Retina (tissue), 1 donor: Measurements from ENCODE around the gene PEAK1.
"Not testable (repeated sequence)": the region's sequence is repeated elsewhere in the genome, so short reads cannot be mapped to it uniquely, and the experiment has no call there.

Experiments
- DNase-seq: peaks from one replicate; pipeline ENCODE4 v3.0.0-alpha.2; 2016

PEAK1 gene

DNA sequence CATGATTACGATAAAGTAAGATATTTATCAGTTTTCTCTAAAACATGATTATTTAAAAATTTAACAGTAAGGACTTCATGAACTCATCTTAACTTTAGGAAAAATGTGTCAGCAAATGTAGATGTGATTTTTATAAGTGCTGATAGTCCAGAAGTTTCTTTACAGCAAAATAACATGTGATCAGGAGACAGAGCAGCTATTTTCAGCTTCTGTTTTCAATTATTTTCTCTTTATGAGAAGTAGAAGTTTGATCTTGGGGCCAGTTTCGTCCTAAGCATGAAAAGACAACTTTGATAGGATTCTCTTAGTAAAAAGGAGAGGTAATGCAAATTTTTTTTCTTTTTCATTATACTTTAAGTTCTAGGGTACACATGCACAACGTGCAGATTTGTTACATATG is 252.5 kb downstream of the PEAK1 start:
- no peak for DNase-seq

DNA sequence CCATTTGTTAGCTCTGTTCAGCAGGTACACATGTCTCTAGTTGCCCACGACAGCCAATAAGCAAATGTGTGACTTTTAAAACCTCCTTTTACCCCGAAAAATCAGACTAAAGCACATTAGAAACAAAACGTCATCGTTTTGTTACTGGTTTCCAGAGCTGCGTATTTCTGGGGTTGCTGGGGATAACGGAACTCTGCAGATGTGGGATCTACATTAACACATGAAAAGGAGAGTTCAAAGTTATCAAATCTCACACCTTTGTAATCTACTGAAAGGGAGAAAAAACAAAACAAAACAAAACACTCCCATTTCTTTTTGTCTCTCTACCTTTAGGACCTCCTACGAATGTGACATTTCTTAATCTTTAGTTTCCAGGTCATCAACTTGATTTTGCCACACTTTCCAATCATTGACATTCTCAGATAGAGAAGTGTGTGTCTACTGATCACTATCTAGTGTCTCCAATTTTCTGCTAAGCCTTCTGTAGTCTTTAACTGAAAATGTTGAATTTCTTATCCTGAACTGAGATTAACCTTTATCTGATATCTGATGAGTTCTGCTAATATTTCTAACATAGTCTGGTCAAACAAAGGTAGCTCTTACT is 256.0 kb downstream of the PEAK1 start:
- no peak for DNase-seq

DNA sequence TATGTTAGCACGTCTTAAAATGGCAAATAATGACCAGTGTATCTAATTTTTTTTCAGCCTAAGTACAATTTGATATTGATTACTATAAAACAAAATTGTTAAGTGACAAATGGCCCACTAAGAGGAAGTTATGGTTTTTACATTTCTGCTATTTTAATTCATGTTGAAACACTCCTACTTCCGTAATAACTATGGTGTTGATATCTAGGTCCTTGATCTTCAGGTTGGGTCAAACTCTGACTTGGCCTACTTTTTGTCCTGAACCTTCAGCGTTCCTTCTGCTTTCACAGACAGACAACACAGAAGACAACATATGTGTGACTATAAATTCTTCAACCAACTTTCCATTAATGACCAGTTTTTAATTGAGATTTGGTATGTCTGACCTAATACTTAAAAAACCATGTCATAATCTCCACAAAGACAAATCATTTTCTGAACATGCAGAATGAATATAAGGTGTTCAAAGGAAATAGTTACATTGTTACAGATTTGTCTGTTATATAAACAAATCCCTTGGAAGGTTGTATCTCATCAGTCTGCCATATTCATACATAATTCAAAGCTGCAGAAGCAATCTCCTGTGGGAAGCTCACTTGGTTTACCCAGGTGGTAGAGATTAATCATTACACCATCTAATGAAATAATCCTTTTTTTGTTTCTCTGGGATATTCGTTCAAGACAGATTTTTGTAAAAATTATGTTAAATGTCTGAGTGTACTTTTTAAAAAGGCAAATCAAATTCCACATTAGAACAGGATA is 256.9 kb downstream of the PEAK1 start:
- no peak for DNase-seq

DNA sequence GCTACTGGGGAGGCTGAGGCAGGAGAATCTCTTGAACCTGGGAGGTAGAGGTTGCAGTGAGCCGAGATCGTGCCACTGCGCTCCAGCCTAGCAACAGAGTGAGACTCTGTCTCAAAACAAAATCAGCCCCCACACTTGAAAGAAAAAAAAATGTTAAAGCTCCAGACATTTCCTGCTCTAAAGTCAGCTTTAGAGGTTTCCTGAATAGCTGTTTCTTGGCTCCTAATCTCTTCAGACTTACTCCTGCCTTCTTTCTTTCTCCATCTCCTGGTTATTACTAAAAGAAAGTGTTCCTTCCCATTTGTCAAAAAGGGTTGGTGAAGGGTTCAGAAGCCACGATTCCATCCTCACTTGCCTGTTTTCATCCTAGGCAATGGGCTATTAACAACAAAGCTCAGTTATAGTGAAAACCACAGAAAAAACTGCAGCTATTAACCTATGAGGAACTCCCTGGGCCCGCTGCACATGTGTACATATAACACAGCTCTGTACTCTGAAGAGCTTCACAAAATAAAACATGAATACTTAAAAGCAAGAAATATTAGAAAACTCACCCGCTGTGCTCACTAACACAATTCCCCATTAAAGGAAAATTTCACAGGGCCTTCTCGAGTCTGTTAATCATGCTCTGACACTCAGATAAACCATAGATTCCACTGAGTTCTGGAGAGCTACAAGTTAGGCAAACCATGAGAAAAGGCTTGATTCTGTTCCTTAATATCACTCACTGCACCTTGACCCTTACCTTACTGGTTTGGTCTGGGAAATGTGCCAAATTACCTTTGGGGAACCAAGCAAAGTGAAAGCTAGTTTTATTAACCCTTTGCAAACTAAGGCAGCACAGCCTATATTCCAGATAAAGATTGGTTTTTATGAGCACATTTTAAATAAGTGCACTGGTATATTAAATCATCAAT is 259.1 kb downstream of the PEAK1 start:
- DNase-seq, result no peak

DNA sequence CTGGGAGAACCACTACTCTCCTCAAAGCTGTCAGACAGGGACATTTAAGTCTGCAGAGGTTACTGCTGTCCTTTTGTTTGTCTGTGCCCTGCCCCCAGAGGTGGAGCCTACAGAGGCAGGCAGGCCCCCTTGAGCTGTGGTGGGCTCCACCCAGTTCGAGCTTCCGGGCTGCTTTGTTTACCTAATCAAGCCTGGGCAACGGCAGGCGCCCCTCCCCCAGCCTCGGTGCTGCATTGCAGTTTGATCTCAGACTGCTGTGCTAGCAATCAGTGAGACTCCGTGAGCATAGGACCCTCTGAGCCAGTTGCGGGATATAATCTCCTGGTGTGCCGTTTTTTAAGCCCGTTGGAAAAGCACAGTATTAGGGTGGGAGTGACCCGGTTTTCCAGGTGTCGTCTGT is 263.9 kb downstream of the PEAK1 start:
- DNase-seq, result not testable (repeated sequence)

DNA sequence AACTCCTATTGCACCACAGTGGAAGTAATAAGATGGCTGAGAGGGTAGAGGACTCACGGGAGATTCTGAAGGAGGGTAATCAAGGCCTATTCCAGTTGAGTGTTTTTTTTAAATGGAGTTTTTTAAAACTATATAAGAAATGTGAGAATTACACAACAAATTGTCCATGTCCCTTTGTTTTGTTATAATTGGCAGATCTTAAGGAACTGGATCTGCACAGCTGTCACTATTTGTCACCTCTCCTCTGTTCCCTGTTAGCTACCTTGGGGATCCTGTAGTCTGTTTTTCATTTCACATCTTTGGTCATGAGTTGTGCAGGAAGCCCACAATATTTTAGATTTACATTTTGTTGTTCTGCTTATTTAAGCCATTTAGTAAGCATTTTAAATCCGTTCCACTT is 271.7 kb downstream of the PEAK1 start:
- no peak for DNase-seq

DNA sequence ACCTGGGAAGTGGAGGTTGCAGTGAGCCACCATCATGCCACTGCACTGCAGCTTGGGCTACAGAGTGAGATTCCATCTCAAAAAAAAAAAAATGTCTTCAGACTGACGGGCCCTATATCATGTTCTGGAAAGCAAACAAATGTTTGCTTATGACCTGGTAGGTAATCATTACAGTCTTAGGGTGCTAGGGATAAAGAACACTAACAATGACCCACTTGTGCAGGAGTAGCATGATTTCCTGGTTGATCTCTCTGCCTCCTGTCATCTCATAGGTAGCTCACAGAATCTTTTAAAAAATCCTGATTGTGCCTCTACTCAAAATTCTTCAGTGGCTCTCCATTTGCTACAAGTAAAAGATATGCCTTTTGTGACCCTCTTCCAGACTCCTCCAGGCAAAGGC is 274.5 kb downstream of the PEAK1 start:
- no peak for DNase-seq

DNA sequence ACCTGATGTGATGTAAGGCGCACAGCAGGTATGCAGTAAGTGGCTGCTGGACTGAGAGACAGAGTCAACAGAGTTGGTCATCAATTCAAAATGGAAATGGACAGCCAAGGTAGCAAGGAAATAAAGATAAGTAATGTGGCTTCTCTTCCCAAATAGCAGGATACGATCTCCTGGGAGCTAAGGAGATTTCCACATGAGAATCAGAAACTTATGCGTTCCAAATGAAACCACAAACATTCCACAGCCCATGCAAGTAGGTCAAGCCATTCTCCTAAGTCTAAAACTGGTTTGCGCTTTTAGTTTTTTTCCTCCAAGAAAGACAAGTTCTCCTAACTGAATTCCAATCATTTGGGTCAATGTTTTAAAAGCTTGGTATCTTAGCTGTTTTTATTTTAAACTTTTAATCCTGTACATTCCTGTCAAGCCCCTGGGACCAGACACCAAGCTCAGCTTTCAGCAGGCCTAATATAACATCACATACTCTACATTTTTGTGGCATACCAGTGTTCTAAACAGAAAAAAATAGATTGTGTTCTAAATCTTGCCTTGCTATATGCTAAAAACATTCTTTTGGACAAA is 275.3 kb downstream of the PEAK1 start:
- DNase-seq, result no peak

DNA sequence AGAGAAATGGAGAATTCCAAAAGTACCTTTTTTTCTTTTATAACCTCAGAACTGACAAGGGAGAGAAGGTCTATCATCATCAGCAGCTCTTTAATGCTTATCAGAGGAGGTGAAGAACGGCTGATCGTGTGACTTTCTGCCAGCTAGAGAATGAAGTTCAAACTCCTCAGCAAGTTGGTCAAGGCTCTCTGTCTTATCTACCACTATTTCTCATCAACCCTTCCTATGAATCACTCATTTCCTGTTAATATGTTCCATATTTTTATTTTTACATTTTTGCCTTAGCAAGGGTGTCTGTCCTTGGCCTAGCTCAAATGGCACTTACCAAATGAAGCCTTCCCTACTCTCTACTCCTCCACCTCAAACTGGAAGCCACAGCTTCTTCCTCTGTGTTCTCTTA is 275.9 kb downstream of the PEAK1 start:
- DNase-seq, result no peak

DNA sequence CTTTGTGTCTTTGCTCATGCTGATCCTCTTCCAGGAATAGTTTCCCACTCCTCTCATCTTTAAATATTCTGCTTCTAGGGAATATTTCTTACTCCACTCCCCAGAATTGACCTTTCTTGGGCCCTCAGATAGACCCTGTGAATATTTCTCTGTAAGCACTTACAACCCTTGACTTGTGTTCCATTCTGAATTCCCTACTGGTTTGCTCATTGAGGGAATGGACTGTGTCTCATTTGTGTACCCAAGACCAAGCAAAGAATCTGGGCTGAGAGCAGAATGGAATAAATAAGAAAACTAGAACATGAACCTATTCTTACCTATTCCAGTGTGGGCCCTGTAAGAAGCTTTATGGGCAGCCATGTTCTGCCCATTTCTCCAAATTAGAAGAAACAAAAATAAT is 276.3 kb downstream of the PEAK1 start:
- no peak for DNase-seq

DNA sequence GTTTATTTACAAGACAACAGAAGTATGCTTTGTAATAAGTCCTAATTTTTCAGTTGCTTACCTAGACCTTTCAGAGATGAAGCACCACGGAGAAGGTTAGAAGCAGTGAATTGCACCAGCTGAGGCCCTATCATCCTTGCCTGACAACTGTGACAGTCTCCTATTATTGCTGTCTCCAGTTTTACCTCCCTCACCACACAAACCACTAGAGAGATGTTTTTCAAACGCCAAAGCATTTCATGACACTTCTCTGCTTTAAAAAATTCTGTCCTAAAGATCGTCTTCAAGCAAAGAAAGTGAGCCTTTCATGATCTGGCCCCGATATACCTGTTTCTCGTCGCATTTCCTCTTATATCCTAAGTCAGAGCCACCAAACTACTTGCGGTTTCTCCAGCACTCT is 276.7 kb downstream of the PEAK1 start:
- DNase-seq, result no peak

DNA sequence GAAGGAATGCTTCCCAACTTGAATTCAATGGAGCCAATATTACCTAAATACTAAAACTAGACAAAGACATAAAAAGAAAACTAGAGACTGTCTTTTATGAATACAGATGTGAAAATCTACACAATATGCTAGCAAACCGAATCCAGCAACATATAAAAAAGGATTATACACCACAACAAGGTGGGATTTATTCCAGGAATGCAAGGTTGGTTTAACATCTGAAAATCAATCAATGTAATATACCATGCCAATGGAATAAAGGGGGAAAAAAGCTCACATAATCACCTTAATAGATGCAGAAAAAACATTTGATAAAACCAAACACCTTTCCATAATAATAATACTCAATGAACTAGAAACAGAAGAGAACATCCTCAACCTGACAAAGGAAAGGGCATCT is 279.7 kb downstream of the PEAK1 start:
- DNase-seq, result no peak

DNA sequence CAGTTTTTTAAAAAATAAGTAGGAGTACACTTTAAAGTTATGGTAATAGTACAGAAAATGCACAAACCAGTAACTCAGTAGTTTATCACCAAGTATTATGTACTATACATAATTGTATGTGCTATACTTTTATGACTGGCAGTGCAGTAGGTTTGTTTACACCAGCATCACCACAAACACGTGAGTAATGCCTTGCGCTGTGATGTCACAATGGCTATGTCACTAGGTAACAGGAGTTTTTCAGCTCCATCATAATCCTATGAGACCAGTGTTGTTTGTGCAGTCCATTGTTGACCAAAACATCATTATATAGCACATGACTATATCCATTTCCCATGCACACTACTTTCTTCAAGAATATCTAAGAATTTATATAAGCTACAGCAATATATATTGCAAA is 280.6 kb downstream of the PEAK1 start:
- no peak for DNase-seq

DNA sequence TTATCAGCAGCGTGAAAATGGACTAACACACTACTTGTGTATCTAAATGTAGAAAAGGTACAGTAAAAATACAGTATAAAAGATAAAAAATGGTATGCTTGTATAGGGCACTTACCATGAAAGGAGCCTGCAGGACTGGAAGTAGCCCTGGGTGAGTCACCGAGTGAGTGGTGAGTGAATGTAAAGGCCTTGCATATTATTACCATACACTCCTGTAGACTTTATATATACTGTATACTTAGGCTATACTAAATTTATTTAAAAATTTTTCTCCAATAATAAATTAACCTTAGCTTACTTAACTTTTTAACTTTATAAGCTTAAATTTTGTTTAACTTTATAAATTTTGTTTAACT is 281.8 kb downstream of the PEAK1 start:
- no peak for DNase-seq

DNA sequence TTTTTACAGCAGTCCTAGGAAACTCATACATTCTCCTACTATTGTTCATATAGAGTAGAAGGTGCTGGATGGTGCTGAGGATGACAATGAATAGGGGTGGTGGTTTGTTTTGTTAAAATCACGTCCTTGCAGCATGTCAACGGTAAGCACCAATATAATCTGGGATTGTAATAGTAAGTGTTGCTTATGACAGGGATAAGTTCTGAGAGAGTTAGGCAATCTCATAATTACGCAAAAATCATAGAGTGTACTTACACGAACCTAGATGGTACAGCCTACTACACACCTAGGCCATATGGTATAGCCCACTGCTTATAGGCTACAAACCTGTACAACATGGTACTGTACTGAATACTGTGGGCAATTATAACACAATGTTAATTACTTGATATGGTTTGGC is 284.7 kb downstream of the PEAK1 start:
- no peak for DNase-seq

DNA sequence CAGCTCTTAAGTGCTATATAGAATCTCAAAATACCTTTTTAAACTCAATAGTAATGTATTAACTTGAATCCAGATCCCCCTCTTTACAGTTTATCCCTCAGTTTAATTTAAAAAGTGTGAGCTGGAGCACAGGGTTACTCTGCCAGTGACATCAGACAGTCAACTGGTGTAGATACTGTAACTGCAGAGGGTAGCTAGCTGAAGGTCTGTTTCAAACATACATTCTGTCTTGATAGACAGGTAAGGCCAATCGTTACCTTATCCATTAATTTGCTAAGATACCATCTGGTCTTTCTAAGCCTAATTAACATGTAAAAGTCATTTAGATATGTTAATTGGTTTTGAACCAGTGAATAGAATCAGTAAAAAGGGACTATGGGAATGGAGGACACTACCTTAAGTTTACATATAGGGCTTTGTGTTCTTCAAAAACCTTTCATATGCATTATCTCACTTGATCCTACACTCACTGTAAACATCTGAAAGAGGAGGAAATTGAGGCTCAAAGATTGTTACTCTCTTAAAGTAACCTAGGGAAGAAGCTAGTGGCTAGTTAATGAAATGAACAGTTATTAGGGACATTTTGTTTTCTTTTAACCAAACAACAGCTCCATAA is 289.5 kb downstream of the PEAK1 start:
- no peak for DNase-seq

DNA sequence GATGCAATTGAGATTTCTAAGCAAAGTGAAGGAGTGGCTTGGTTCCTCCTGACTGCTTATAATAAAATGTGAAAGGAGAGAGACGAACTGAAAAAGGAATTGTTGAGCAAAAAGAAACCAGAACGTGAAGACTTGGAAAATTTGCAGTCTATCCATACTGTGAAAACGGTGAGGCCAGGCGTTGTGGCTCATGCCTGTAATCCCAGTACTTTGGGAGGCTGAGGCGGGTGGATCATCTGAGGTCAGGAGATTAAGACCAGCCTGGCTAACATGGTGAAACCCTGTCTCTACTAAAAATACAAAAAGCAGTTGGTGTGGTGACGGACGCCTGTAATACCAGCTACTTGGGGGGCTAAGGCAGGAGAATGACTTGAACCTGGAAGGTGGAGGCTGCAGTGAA is 292.3 kb downstream of the PEAK1 start:
- DNase-seq, result no peak

DNA sequence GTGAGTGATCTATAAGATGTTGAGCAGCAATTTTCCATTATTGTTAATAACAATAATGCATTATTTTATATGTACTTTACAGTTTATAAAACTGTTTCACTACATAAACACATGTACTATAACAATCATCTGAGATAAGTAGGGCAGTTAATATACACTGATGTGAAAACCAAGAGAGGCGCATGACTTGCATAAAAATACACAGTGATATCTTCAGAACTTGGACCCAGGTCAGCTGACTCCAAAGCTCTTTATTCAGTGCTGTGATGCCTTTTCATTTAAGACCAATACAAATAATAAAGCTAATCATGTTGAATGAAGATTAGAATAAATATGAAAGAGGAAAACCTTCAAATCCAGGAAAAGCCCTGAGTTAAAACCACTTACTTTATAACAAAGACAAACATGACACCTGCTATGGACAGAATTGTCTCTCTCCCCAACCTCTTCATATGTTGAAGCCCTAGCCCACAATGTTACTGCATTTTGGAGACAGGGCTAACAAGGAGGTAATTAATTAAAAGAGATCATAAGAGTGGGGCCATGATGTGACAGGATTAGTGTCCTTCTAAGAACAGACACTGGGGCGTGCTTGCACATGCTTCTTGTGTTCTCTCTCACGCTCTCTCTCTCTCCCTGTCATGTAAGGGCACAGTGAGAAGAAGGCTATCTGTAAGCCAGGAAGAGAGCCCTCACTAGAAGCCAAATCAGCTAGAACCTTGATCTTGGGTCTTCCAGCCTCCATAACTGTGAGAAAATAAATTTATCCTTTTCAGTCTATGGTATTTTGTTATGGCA is 293.2 kb downstream of the PEAK1 start:
- no peak for DNase-seq

DNA sequence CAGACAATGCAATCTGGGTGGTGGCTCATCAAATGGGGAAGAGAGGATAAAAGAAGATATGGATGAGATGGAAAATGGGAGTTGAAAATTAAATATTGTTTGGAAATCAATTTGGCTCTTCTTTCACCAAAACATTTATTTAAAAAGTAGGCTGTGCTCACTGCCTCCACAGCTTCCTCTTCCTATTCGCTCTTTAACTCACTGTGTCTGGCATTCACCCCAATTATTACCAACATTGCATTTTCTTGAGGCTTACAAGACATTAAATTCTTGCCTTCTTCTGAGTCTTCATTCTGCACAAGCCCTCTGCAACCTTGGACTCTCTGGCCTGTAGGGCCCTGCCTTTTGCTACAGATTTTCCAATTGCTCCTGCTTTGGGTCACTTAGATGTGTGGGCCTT is 296.1 kb downstream of the PEAK1 start:
- DNase-seq, result no peak

DNA sequence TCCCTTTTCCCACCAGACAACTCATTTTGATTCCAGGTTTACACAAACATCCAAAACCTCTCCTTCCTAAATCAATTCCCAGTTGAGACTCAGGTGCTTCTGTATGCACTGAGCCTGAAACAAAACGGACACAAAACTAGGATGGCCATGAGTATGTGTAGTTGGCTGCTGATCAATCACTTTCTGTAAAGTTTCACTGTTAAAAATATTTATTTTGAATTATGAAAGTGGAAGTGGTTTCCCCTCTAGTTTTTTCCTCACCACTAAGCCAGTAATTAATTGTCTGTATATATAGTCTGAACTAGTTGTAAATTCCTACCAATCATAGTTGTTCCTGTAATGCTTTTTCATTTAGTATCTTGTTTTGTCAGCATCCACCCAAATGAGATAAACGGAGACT is 297.3 kb downstream of the PEAK1 start:
- no peak for DNase-seq

DNA sequence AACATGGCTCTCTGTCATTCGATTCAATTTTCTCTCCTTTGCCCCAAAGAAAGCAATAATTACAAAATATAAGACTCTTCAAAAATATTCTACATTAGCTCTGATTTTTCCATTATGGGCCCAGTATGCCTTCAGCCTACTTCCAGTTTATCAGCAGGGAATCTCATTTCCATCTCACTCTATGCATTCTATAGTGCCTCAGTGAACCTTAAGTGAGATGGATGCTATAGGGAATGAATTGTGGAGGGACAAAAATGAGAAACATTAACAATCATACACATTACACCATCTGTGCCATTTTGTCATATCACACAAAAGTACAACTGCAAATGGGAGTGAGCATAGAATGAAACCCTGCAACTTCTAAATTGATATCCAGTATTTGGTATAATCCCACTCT is 298.3 kb downstream of the PEAK1 start:
- no peak for DNase-seq

DNA sequence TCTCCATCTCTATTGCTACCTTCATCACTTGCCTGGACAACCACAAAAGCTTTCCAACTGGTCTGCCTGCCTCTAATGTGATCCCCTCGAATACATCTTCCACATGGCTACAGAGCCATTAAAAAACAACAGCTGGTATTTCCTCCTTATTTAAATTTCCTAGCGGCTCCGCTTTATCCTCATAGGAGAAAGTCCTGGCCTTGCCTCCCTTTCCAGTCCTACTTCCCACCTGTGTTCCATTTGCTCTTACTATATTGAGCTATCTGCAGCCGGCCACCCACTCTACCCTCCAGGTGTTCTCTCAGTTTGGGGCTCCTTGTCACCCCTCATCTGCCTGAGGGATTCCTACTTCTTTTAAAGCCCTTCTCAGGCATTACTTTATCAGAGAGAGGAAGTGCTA is 299.3 kb downstream of the PEAK1 start:
- DNase-seq, result no peak
